Activated gamma-delta T cell (primary cell): ENCODE results near the gene RAD54L2.
"Not testable (repeated sequence)": the region's sequence is repeated elsewhere in the genome, so short reads cannot be mapped to it uniquely, and the experiment has no call there.

ENCODE experiments used
- DNase-seq: peaks from one replicate; lab custom pipeline; 2025; lab: John Stamatoyannopoulos, UW

The RAD54L2 gene

GRCh38 chr3:51544011-51544775 lies 5.7 kb downstream of the RAD54L2 start:
- DNase-seq, result no peak

DNA sequence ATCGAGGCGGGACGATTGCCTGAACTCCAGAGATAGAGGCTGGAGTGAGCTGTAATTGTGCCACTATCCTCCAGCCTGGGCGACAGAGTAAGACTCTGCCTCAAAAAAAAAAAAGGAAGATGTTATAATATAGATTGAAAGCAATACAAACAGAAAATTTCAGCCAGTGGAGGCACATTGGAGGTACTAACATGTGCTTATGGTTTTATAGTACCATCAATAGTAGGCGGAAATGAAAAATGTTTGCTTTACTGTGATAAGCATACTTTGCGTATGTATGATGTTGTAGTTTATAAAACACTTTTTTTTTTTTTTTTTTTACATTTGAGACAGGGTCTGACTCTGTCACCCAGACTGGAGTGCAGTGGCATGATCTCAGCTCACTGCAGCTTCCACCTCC lies 8.8 kb downstream of the RAD54L2 start:
- DNase-seq, result no peak

GRCh38 chr3:51549311-51549710 lies 10.8 kb downstream of the RAD54L2 start:
- DNase-seq, result no peak

DNA sequence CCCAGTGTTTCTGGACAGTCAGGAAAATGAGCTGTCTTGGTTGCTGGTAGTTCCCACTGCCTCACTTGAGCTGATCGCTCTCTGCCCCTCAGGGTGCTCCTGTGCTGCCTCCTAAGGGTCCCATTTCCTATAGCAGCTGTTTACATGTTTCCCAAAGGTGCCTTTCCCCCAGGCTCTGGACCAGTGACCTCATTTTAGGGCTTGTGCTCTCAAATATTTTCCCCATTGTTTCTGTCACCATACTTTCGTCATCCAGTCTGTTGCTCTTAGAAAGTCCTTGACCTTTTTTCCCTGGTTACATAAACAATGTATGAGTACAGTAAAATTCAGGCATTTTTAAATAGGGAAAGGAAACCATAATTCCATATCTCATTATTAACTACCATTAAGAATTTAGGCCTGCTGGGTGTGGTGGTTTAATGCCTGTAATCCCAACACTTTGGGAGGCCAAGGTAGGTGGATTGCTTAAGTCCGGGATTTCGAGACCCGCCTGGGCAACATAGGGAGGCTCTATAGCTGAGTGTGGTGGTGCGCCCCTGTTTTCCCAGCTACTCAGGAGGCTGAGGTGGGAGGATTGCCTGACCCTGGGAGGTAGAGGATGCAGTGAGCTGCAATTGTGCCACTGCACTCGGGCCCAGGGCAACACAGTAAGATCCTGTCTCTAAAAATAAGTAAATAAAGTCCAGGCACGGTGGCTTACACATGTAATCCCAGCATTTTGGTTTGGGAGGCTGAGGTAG lies 11.7 kb downstream of the RAD54L2 start:
- DNase-seq, result no peak

DNA sequence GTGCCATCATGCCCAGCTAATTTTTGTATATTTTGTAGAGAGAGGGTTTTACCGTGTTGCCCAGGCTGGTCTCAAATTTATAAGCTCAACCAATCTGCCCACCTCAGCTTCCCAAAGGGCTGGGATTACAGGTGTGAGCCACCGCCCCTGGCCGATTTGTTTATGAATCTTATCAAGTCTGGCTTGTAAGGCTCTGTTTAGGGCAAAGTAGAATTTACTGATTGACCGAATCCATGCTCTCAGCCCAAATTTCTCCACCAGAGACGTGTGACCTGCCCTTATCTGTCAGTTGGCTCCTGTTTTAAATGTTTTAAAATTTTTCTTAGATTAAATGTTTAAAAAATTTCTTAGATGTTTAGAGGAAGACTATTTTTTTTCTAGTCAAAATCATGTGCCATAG lies 19.5 kb downstream of the RAD54L2 start:
- DNase-seq, result no peak

DNA sequence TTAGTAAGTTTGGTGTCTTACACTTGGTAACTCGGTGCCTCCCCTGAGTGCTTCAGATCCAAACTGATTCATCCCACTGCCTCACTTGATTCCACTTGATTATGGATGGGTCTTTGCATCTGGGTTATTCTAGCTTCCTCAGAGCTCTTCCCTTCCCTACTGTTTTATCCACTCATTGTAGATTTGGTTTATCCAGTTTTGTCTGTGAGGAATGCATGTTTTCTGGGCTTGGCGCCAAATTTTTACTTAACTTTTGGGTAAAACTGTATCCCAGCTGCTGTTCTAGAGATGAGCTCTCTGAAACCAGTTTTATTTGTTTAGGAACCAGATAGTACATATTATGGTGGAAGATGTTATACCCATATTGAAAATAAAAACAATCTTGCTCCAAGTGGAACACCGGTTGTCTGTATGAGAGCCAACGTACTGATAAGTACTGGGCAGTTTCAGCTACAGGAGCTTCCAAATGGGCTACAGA lies 20.9 kb downstream of the RAD54L2 start:
- DNase-seq, result no peak

DNA sequence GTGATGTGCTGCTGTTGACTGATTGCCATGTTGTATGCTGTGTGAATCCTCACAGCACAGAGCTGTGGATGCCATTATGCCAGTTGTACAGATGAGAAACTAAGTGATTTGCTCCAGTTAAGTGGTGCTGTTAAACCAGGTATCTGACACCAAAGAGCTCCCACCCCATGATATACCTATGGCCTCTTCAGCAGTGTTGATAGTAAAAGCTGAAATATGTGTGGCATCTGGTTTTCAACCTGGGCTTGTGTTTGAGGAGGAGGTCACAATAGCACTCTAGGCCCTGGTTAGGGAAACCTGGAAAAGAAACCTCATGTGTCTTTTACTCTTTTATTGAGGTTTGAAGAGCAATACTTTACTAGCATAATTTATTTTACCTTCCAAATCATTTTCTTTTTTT lies 21.4 kb downstream of the RAD54L2 start:
- no peak for DNase-seq

GRCh38 chr3:51562403-51562802 lies 23.9 kb downstream of the RAD54L2 start:
- DNase-seq, result not testable (repeated sequence)

DNA sequence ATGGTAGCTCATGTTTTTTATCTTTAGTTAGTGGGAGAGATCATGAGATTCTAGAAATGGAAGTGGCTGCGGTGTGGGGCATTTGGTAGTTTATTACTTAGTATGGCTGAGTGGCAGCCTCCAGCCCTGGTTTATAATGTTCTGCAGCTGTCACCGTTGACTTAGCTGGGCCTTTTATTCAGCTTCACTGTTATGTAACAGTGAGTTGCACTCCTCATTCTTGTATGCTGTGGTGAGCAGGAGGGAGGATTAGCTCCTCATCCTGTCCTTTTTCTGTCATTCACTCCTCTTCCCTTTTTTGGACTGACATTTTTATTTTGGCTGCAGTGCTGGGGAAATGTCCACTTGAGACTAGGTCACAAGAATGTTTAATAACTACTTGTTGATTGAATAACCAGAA lies 29.5 kb downstream of the RAD54L2 start:
- DNase-seq, result no peak

DNA sequence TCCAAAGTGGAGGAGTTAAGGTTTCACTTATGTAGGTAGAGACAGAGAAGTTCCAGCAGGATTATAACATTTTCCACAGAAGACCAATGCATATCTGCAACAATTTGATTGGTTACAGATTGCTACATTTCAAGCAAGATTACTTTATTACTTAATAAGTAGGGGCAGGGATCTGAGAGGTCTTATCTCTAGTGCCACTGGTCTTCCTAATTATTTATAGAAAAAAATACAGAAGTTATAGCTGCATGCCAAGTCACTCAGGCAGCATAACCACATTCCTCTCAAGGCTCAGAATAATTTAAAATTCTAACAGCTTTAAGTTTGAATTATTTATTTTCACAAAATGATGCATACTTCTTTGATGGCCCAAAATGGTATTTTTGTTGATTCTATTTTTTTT lies 30.5 kb downstream of the RAD54L2 start:
- no peak for DNase-seq

- DNase-seq, result no peak
Observed at GRCh38 chr3:51578238-51578637, 39.7 kb downstream of the RAD54L2 start.

DNA sequence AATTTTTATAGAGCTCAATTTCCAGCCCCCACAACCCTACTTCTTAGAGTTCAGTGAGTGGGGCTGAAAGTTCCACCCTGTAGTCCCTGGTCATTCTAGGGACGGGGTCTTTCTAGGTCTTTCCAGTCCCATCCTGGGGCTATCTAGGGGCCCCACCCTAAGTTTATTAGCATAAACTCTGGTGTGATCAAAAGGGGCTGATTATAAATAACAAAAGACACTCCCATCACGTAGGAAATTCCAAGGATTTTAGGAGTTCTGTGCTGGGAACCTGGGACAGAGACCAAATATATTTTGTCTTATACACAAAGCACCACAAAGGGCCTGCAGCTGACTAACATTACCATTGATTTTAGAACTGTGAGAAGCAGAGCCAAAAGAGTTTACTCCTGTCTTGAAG lies 41.9 kb downstream of the RAD54L2 start:
- DNase-seq, result no peak

GRCh38 chr3:51581524-51581923 lies 43.0 kb downstream of the RAD54L2 start:
- DNase-seq, result no peak

GRCh38 chr3:51585197-51585596 lies 46.7 kb downstream of the RAD54L2 start:
- DNase-seq, result no peak

GRCh38 chr3:51585871-51586270 lies 47.4 kb downstream of the RAD54L2 start:
- no peak for DNase-seq
